Body of pancreas (tissue), 4 donors: ENCODE results near the gene DNAJB1.

Experiments
- CTCF ChIP-seq, 7 experiments: fragments of 450-650 bp in 4 of 7; fragments of 200-600 bp in 3 of 7; sonication (generic) in 3 of 7; IDR thresholded peaks; one replicate each; pipeline ENCODE4 v1.5.1; 2016 to 2019; ENCODE audit warnings: antibody characterized with exemption in 7 of 7
- POLR2A ChIP-seq, 3 donors: fragments of 450-650 bp; IDR thresholded peaks; one replicate each; pipeline ENCODE4 v1.6.1; 2016; ENCODE audit warnings: antibody characterized with exemption in 3 of 3, mild to moderate bottlenecking in 2 of 3

- TF ChIP-seq POLR2A (IDR thresholded peaks at IDR 0.05) (no peak), CTCF (IDR thresholded peaks at IDR 0.05) (no peak)
Measured at GRCh38 chr19:14561847-14562351, 43.7 kb upstream of the DNAJB1 start.
